OCI-LY1 (cell line): ENCODE data around the gene SEMA4F.

Experiments
- CTCF ChIP-seq: fragments of 200-600 bp; sonication (generic), shearing (Covaris generic); IDR thresholded peaks from 2 replicates; pipeline ENCODE4 v1.5.1; 2017; ENCODE audit warnings: mild to moderate bottlenecking, antibody characterized with exemption, low read length, moderate library complexity, mixed read lengths
- EZH2 ChIP-seq: fragments of 200-600 bp; sonication (generic), shearing (Covaris generic); IDR thresholded peaks from 2 replicates; pipeline ENCODE4 v1.8.0; 2017; ENCODE audit warnings: borderline replicate concordance, mixed run types, mild to moderate bottlenecking, antibody characterized with exemption, low read length, moderate library complexity, mixed read lengths

GRCh38 chr2:74715880-74716279 is 61.8 kb downstream of the SEMA4F start:
- no peak for TF ChIP-seq EZH2
- TF ChIP-seq CTCF, result no peak
